ENCODE measurements around the gene LXN. TPM values are rescaled to one million over a fixed set of nuclear protein-coding genes. Genes with fewer than 3 reads are reported as not detected.

Gene LXN
- total RNA-seq, 1 experiment from 2014 or later: 4.6 TPM

DNA sequence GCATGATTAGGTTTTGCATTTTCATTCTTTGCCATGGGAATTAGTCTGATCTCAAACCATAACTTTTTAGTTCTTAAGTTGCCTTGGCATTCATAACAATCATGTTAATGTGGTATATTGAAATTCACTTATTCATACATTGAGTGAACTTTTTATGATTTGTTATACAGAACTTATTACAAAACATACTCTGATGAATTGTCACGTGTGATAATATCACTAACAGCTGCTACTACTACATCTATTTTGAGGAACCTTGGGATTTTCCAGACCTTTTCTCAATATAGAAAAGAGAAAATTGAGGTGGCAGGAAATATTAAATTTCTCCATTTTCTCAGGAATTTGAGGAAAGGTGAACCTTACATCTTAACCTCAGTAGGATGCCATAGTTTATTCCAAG, 9.2 kb downstream of the LXN start:
- ATAC-seq: no peak
- CTCF ChIA-PET: no interaction called here
- POLR2A ChIA-PET: no interaction called here

DNA sequence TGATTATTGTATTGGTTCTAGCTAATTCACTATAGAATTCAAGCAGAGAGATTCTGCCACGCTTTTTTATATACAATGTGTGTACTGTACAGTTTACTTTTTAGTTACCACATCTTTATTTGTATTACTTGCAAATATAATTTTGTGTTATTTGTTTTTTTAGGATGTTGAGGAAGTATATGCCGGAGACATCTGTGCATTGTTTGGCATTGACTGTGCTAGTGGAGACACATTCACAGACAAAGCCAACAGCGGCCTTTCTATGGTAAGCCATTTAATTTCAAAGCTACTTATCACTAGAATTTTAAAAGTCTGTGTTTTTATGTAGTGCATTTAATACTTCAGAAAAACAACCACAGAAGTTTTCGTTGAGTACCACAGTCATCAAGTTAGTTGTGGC, 11.7 kb downstream of the LXN start:
- Mint-ChIP-seq H3K27me3 (ENCODE audit: low read depth) (no peaks in the 10 kb centered on the region), H3K4me1 (no peaks in the 10 kb centered on the region), H3K36me3 (peaks cover 29% of the 10 kb centered on the region), H3K4me3 (no peak overlapping the region), H3K9me3 (no peaks in the 10 kb centered on the region), H3K27ac (no peak overlapping the region)
- DNase-seq (ENCODE audit: low spot score) (no peak), ATAC-seq (no peak)
- CTCF ChIA-PET: interaction anchor here (1.2 to 2.8 kb wide), 3 partner anchors 12 to 129 kb away, joined by 6 to 21 read pairs (median 7); partner anchors contain the start of genes GFM1 and LXN
- POLR2A ChIA-PET: no interaction called here
- TF ChIP-seq ZNF317 (CRISPR knock-in tag; IDR thresholded peaks at IDR 0.05; ENCODE audit: borderline replicate concordance, low read depth): no peak
- TF ChIP-seq ETV6 (CRISPR knock-in tag; IDR thresholded peaks at IDR 0.05): no peak
- TF ChIP-seq IRF2 (CRISPR knock-in tag; IDR thresholded peaks at IDR 0.05; ENCODE audit: borderline replicate concordance, low read depth): no peak
- TF ChIP-seq JUN (CRISPR knock-in tag; IDR thresholded peaks at IDR 0.05): no peak

More for the DNA sequence above, 9.2 kb downstream of the LXN start:
- TF ChIP-seq NFATC4 (CRISPR knock-in tag; IDR thresholded peaks at IDR 0.05) (no peak), TEAD4 (CRISPR knock-in tag; IDR thresholded peaks at IDR 0.05) (no peak), MYBL2 (CRISPR knock-in tag; IDR thresholded peaks at IDR 0.05) (no peak), ZNF219 (CRISPR knock-in tag; IDR thresholded peaks at IDR 0.05; ENCODE audit: borderline replicate concordance) (no peak), EMX1 (CRISPR knock-in tag; IDR thresholded peaks at IDR 0.05) (no peak), TCF7 (CRISPR knock-in tag; IDR thresholded peaks at IDR 0.05; ENCODE audit: low read depth) (no peak), FOXJ3 (CRISPR knock-in tag; IDR thresholded peaks at IDR 0.05; ENCODE audit: borderline replicate concordance) (no peak), CREM (CRISPR knock-in tag; IDR thresholded peaks at IDR 0.05) (no peak), MXD4 (CRISPR knock-in tag; IDR thresholded peaks at IDR 0.05; ENCODE audit: borderline replicate concordance) (no peak)
- TF ChIP-seq, protein P1, sequence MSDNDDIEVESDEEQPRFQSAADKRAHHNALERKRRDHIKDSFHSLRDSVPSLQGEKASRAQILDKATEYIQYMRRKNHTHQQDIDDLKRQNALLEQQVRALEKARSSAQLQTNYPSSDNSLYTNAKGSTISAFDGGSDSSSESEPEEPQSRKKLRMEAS (CRISPR knock-in tag; IDR thresholded peaks at IDR 0.05): no peak
- TF ChIP-seq, protein P2, sequence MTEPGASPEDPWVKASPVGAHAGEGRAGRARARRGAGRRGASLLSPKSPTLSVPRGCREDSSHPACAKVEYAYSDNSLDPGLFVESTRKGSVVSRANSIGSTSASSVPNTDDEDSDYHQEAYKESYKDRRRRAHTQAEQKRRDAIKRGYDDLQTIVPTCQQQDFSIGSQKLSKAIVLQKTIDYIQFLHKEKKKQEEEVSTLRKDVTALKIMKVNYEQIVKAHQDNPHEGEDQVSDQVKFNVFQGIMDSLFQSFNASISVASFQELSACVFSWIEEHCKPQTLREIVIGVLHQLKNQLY (CRISPR knock-in tag; IDR thresholded peaks at IDR 0.05): no peak
- TF ChIP-seq, protein P3, sequence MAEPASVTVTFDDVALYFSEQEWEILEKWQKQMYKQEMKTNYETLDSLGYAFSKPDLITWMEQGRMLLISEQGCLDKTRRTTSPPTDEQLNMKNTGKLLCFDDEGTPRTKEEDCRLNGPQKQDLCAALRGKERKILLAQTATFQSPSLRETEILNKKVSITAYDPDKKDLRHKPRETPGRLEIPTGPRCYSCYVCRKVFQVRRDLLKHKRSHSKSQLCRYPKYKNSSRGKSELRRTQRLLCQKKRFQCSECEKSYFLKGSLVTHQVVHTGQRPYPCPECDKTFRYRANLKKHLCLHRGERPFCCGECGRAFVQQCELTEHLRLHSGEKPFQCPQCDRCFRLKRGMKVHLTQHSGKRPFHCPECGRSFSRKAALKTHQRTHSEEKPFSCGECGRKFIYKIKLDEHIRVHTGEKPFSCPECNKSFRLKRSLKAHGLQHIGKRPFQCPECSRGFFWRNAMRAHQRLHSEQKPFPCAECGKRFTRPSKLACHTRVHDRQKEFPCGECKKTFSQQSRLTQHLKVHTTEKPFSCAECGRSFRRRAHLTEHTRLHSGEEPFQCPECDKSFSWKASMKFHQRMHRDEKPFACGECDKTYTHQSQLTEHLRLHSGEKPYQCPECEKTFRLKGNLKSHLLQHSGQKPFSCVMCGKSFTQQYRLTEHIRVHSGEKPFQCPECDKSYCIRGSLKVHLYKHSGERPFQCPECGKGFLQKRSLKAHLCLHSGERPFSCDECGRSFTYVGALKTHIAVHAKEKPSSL (CRISPR knock-in tag; conservative IDR thresholded peaks at IDR 0.05): no peak
- TF ChIP-seq, protein P4, sequence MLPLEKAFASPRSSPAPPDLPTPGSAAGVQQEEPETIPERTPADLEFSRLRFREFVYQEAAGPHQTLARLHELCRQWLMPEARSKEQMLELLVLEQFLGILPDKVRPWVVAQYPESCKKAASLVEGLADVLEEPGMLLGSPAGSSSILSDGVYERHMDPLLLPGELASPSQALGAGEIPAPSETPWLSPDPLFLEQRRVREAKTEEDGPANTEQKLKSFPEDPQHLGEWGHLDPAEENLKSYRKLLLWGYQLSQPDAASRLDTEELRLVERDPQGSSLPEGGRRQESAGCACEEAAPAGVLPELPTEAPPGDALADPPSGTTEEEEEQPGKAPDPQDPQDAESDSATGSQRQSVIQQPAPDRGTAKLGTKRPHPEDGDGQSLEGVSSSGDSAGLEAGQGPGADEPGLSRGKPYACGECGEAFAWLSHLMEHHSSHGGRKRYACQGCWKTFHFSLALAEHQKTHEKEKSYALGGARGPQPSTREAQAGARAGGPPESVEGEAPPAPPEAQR (CRISPR knock-in tag; IDR thresholded peaks at IDR 0.05): no peak
- TF ChIP-seq, protein P5, sequence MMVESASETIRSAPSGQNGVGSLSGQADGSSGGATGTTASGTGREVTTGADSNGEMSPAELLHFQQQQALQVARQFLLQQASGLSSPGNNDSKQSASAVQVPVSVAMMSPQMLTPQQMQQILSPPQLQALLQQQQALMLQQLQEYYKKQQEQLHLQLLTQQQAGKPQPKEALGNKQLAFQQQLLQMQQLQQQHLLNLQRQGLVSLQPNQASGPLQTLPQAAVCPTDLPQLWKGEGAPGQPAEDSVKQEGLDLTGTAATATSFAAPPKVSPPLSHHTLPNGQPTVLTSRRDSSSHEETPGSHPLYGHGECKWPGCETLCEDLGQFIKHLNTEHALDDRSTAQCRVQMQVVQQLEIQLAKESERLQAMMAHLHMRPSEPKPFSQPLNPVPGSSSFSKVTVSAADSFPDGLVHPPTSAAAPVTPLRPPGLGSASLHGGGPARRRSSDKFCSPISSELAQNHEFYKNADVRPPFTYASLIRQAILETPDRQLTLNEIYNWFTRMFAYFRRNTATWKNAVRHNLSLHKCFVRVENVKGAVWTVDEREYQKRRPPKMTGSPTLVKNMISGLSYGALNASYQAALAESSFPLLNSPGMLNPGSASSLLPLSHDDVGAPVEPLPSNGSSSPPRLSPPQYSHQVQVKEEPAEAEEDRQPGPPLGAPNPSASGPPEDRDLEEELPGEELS (CRISPR knock-in tag; IDR thresholded peaks at IDR 0.05): no peak
- no peak overlapping the region for H3K4me3 Mint-ChIP-seq
- H3K36me3 Mint-ChIP-seq: peaks cover 28% of the 10 kb centered on the region
- H3K9me3 Mint-ChIP-seq: no peaks in the 10 kb centered on the region
- H3K27ac Mint-ChIP-seq: no peak overlapping the region
- H3K27me3 Mint-ChIP-seq (ENCODE audit: low read depth): no peaks in the 10 kb centered on the region
- DNase-seq (ENCODE audit: low spot score): no peak
- H3K4me1 Mint-ChIP-seq: no peaks in the 10 kb centered on the region

Measured in WTC11 (cell line).